Left ventricle myocardium inferior (tissue), 1 donor: ENCODE data around the gene TMEM126A. TPM values are rescaled to one million over a fixed set of nuclear protein-coding genes. Genes with fewer than 3 reads are reported as not detected.
A peak's percentile ranks its signal among the peaks of the same experiment; 100 is the strongest.
"Not testable (repeated sequence)": the region's sequence is repeated elsewhere in the genome, so short reads cannot be mapped to it uniquely, and the experiment has no call there.

ENCODE experiments used
- DNase-seq: peaks from one replicate; pipeline ENCODE4 v3.0.0-alpha.2; 2020
- H3K27ac ChIP-seq: fragments of 200-600 bp; replicated peaks from 2 replicates; pipeline ENCODE4 v1.8.0; 2021
- H3K27me3 ChIP-seq: fragments of 200-600 bp; 2 replicates; pipeline ENCODE4 v1.8.0; 2021; ENCODE audit warnings: low read depth
- H3K36me3 ChIP-seq: fragments of 200-600 bp; 2 replicates; pipeline ENCODE4 v1.8.0; 2021
- H3K4me1 ChIP-seq: fragments of 200-600 bp; 2 replicates; pipeline ENCODE4 v1.8.0; 2021
- H3K4me3 ChIP-seq: fragments of 200-600 bp; 2 replicates; pipeline ENCODE4 v1.8.0; 2021; ENCODE audit warnings: mild to moderate bottlenecking, moderate library complexity
- H3K9me3 ChIP-seq: fragments of 200-600 bp; replicated peaks from 2 replicates; pipeline ENCODE4 v1.8.0; 2021
- intact Hi-C: fragments of 100-400 bp; cut with micrococcal nuclease; formaldehyde crosslinking; loops from one replicate; pipeline ENCODE4 v1.11.0; 2022
- total RNA-seq: library from RNA; stranded (reverse); fragmentation: NEBNext Ultra II Directional; extraction: Animal tissue kit (Norgen Biotek cat#: 25700); gene quantifications from one replicate; pipeline ENCODE4 v1.2.1, GENCODE V29; 2021
- TF ChIP-seq, protein P1 (sequence below): fragments of 200-600 bp; IDR thresholded peaks from 2 replicates; pipeline ENCODE4 v1.8.0; 2021; ENCODE audit warnings: antibody characterized with exemption, mild to moderate bottlenecking, borderline replicate concordance
- donor health status: DM: no; HTN: yes; CAD: no; lungs with severe emphysema.

Gene TMEM126A
- total RNA-seq, 1 donor from 2014 or later = 75.2 TPM

- Histone ChIP-seq H3K27me3 (no peaks in the 10 kb centered on the region), H3K4me1 (peaks cover 42% of the 10 kb centered on the region), H3K27ac (no peak overlapping the region), H3K9me3 (no peaks in the 10 kb centered on the region), H3K4me3 (no peak overlapping the region), H3K36me3 (peaks cover 46% of the 10 kb centered on the region)
- intact Hi-C loops = no loop called here
- no peak for DNase-seq
- TF ChIP-seq, protein P1, sequence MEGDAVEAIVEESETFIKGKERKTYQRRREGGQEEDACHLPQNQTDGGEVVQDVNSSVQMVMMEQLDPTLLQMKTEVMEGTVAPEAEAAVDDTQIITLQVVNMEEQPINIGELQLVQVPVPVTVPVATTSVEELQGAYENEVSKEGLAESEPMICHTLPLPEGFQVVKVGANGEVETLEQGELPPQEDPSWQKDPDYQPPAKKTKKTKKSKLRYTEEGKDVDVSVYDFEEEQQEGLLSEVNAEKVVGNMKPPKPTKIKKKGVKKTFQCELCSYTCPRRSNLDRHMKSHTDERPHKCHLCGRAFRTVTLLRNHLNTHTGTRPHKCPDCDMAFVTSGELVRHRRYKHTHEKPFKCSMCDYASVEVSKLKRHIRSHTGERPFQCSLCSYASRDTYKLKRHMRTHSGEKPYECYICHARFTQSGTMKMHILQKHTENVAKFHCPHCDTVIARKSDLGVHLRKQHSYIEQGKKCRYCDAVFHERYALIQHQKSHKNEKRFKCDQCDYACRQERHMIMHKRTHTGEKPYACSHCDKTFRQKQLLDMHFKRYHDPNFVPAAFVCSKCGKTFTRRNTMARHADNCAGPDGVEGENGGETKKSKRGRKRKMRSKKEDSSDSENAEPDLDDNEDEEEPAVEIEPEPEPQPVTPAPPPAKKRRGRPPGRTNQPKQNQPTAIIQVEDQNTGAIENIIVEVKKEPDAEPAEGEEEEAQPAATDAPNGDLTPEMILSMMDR = no peak
Observed at GRCh38 chr11:85652786-85653447, 5.2 kb downstream of the TMEM126A start.

DNA sequence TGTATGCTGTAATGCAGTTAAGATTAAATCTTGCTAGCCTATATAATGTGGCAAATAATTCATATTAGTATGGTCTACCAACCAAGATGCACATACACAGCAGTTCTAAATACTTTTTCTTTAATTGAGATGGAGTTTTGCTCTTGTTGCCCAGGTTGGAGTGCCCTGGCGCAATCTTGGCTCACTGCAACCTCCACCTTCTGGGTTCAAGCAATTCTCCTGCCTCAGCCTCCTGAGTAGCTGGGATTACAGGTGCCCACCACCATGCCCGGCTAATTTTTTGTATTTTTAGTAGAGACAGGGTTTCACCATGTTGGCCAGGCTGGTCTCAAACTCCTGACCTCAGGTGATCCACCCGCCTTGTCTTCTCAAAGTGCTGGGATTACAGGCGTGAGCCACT lies 6.6 kb downstream of the TMEM126A start:
- H3K27me3 ChIP-seq, intact Hi-C loops, H3K9me3 ChIP-seq, H3K4me3 ChIP-seq, H3K27ac ChIP-seq, DNase-seq: not testable (repeated sequence)
- H3K36me3 ChIP-seq = peaks cover 55% of the 10 kb centered on the region
- peaks cover 42% of the 10 kb centered on the region for H3K4me1 ChIP-seq

GRCh38 chr11:85656777-85657176 lies 9.0 kb downstream of the TMEM126A start:
- H3K36me3 ChIP-seq = peaks cover 58% of the 10 kb centered on the region

GRCh38 chr11:85658180-85658579 lies 10.4 kb downstream of the TMEM126A start:
- DNase-seq = no peak
- H3K4me1 ChIP-seq = peaks cover 68% of the 10 kb centered on the region
- no peaks in the 10 kb centered on the region for H3K27me3 ChIP-seq
- peaks cover 56% of the 10 kb centered on the region for H3K36me3 ChIP-seq
- no peak overlapping the region for H3K27ac ChIP-seq
- H3K4me3 ChIP-seq = no peak overlapping the region
- no peaks in the 10 kb centered on the region for H3K9me3 ChIP-seq
- TF ChIP-seq, protein P1 = no peak
- intact Hi-C loops = no loop called here

More at GRCh38 chr11:85656777-85657176, 9.0 kb downstream of the TMEM126A start:
- Histone ChIP-seq H3K27me3 (no peaks in the 10 kb centered on the region), H3K4me3 (no peak overlapping the region), H3K27ac (no peak overlapping the region), H3K4me1 (peaks cover 65% of the 10 kb centered on the region), H3K9me3 (no peaks in the 10 kb centered on the region)
- intact Hi-C loops = no loop called here
- TF ChIP-seq, protein P1 = no peak
- DNase-seq = no peak

DNA sequence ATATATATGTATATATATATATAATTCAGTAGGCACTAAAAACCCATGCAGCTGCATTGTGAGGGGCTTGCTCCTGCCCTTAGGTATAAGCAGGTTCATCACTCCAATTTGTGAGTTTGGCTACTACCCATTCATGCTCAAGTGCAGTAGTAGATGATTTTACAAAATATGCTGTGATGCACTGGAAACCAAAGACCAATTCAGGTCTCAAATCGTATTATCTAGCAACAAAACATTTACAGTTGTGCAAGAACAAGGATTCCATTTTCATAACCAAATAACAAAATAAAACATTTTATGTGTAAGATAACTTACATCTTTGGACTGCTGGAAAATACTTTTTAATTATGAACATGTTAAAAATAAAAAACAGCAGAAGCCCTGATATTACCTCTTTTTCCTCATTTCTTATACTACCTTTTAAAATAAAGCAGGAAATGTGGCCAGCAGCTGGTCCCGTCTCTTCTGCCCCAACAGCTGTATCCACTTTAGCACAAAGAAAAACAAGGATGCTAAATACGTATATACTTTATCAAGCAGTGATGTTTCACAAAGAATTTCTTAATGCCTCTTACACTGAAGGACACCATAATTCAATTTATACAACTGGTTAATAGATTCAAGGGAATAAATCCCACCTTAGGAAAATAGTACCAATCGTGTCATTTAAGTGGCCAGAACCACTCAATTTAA lies 14.4 kb downstream of the TMEM126A start:
- H3K9me3 ChIP-seq = no peaks in the 10 kb centered on the region
- peaks cover 82% of the 10 kb centered on the region for H3K4me1 ChIP-seq
- no peak overlapping the region for H3K27ac ChIP-seq
- intact Hi-C loops = no loop called here
- H3K4me3 ChIP-seq = peak overlapping the region; percentile 88
- H3K36me3 ChIP-seq = peaks cover 26% of the 10 kb centered on the region
- TF ChIP-seq, protein P1 = no peak
- no peaks in the 10 kb centered on the region for H3K27me3 ChIP-seq
- no peak for DNase-seq
